GM23338 (cell line): ENCODE results near the gene TPPP3. TPM values are rescaled to one million over a fixed set of nuclear protein-coding genes. Genes with fewer than 3 reads are reported as not detected.

Experiments
- ATAC-seq: fragments of 200-7000 bp; cut with Tn5 transposase; 3 replicates; pipeline ENCODE4 v1.9.1; 2020
- DNase-seq: peaks from one replicate; pipeline ENCODE4 v3.0.0-alpha.2; 2015; ENCODE audit warnings: low spot score
- H2AFZ ChIP-seq: fragments of 200-600 bp; sonication (generic); 2 replicates; pipeline ENCODE4 v1.8.0; 2016; ENCODE audit warnings: antibody characterized with exemption, mild to moderate bottlenecking, moderate library complexity
- H3F3A ChIP-seq: fragments of 200-600 bp; sonication (generic); replicated peaks from 2 replicates; pipeline ENCODE4 v1.8.0; 2017; ENCODE audit warnings: antibody characterized with exemption, mixed run types, low read depth
- H3K27ac ChIP-seq: fragments of 200-600 bp; sonication (generic); 2 replicates; pipeline ENCODE4 v1.6.1; 2016; ENCODE audit warnings: low read depth
- H3K27me3 ChIP-seq: fragments of 200-600 bp; sonication (generic); 2 replicates; pipeline ENCODE4 v1.8.0; 2016; ENCODE audit warnings: mild to moderate bottlenecking, mixed run types, moderate library complexity; ENCODE audit not compliant: insufficient read depth
- H3K36me3 ChIP-seq: fragments of 200-600 bp; sonication (generic); 2 replicates; pipeline ENCODE4 v1.8.0; 2016; ENCODE audit warnings: mild to moderate bottlenecking; ENCODE audit not compliant: insufficient read depth
- H3K4me1 ChIP-seq: fragments of 200-600 bp; sonication (generic); 2 replicates; pipeline ENCODE4 v1.8.0; 2016; ENCODE audit warnings: mild to moderate bottlenecking, moderate library complexity; ENCODE audit not compliant: insufficient read depth
- H3K4me2 ChIP-seq: fragments of 200-600 bp; sonication (generic); 2 replicates; pipeline ENCODE4 v1.7.1; 2017; ENCODE audit warnings: mixed run types
- H3K4me3 ChIP-seq: fragments of 200-600 bp; sonication (generic); 2 replicates; pipeline ENCODE4 v1.6.1; 2016; ENCODE audit warnings: mixed run types
- H3K79me2 ChIP-seq: fragments of 200-600 bp; sonication (generic); replicated peaks from 2 replicates; pipeline ENCODE4 v1.8.0; 2017; ENCODE audit warnings: mild to moderate bottlenecking; ENCODE audit not compliant: insufficient read depth
- H3K9me2 ChIP-seq: fragments of 200-600 bp; sonication (generic); 2 replicates; pipeline ENCODE4 v1.8.0; 2017; ENCODE audit not compliant: insufficient read depth
- H4K20me1 ChIP-seq: fragments of 200-600 bp; sonication (generic); replicated peaks from 2 replicates; pipeline ENCODE4 v1.8.0; 2017; ENCODE audit warnings: mild to moderate bottlenecking; ENCODE audit not compliant: insufficient read depth
- H3K27ac Mint-ChIP-seq: 2 replicates; pipeline ENCODE4 v1.8.0; 2020; ENCODE audit warnings: inconsistent platforms, mild to moderate bottlenecking, moderate library complexity, mixed read lengths
- H3K27me3 Mint-ChIP-seq: 3 replicates; pipeline ENCODE4 v1.8.0; 2022; ENCODE audit warnings: low read depth, mild to moderate bottlenecking, moderate library complexity, mixed read lengths, inconsistent platforms; ENCODE audit not compliant: insufficient read depth, poor library complexity
- H3K36me3 Mint-ChIP-seq: 3 replicates; pipeline ENCODE4 v1.8.0; 2021; ENCODE audit warnings: low read depth, mild to moderate bottlenecking, inconsistent platforms, moderate library complexity, mixed read lengths
- H3K4me1 Mint-ChIP-seq: 3 replicates; pipeline ENCODE4 v1.8.0; 2020; ENCODE audit warnings: mild to moderate bottlenecking, inconsistent platforms, mixed read lengths
- H3K4me3 Mint-ChIP-seq: 3 replicates; pipeline ENCODE4 v1.8.0; 2021; ENCODE audit warnings: moderate library complexity, mild to moderate bottlenecking, inconsistent platforms, mixed read lengths
- H3K9me3 Mint-ChIP-seq: 3 replicates; pipeline ENCODE4 v1.8.0; 2020; ENCODE audit warnings: moderate library complexity, mild to moderate bottlenecking, inconsistent platforms, mixed read lengths
- CREB1 ChIP-seq: fragments of 250-450 bp; sonication (Bioruptor Pico); IDR thresholded peaks from 2 replicates; pipeline ENCODE4 v1.5.0; 2020; ENCODE audit warnings: low read depth, mild to moderate bottlenecking, moderate library complexity
- EZH2 ChIP-seq: fragments of 200-600 bp; sonication (generic); IDR thresholded peaks from one replicate; pipeline ENCODE4 v1.8.0; 2017; ENCODE audit warnings: antibody characterized with exemption, mild to moderate bottlenecking, low read depth; ENCODE audit not compliant: unreplicated experiment
- EZH2phosphoT487 ChIP-seq: fragments of 200-600 bp; sonication (generic); IDR thresholded peaks from one replicate; pipeline ENCODE4 v1.8.1; 2018; ENCODE audit warnings: antibody characterized with exemption; ENCODE audit not compliant: unreplicated experiment
- JUNB ChIP-seq: IDR thresholded peaks from one replicate; pipeline ENCODE4 v1.6.1; 2016; ENCODE audit warnings: antibody characterized with exemption; ENCODE audit not compliant: unreplicated experiment
- NANOG ChIP-seq: IDR thresholded peaks from 2 replicates; pipeline ENCODE4 v1.6.1; 2016; ENCODE audit warnings: antibody characterized with exemption, borderline replicate concordance
- POLR2AphosphoS5 ChIP-seq: IDR thresholded peaks from 2 replicates; pipeline ENCODE4 v1.6.1; 2016; ENCODE audit warnings: antibody characterized with exemption, low read depth
- STAT1 ChIP-seq: IDR thresholded peaks from one replicate; pipeline ENCODE4 v1.6.1; 2016; ENCODE audit warnings: antibody characterized with exemption; ENCODE audit not compliant: unreplicated experiment
- ZNF331 ChIP-seq: fragments of 250-450 bp; sonication (Bioruptor Pico); IDR thresholded peaks from 2 replicates; pipeline ENCODE4 v1.5.0; 2020; ENCODE audit warnings: low read depth, mild to moderate bottlenecking, moderate library complexity
- polyA plus RNA-seq: library from polyadenylated mRNA; unstranded; fragments of >200 nt; fragmentation: Nextera tagmentation; extraction: Ambion mirVana; gene quantifications from 2 replicates; pipeline ENCODE4 v1.2.1, GENCODE V29; 2016
- total RNA-seq: library from RNA; depleted of rRNA; stranded (reverse); fragments of >200 nt; shearing (Covaris generic); gene quantifications from 2 replicates; pipeline ENCODE4 v1.2.3, GENCODE V29; 2014
- TF ChIP-seq, protein P1 (sequence below), 2 experiments: fragments of 200-600 bp in 1 of 2; sonication (generic) in 1 of 2; conservative IDR thresholded peaks; 2 replicates each; pipeline versions ENCODE4 v1.5.1 to v1.6.1; 2016 to 2017; ENCODE audit warnings: antibody characterized with exemption in 2 of 2, low read depth in 2 of 2, mild to moderate bottlenecking in 2 of 2, moderate library complexity in 1 of 2
- TF ChIP-seq, protein P2 (sequence below): IDR thresholded peaks from 2 replicates; pipeline ENCODE4 v1.6.1; 2016; ENCODE audit warnings: antibody characterized with exemption
- TF ChIP-seq, protein P3 (sequence below): IDR thresholded peaks from one replicate; pipeline ENCODE4 v1.6.1; 2018; ENCODE audit warnings: antibody characterized with exemption; ENCODE audit not compliant: unreplicated experiment

The TPPP3 gene
- total and polyA plus RNA-seq, 2 experiments from 2014 or later, result 0.26 to 0.28 TPM

DNA sequence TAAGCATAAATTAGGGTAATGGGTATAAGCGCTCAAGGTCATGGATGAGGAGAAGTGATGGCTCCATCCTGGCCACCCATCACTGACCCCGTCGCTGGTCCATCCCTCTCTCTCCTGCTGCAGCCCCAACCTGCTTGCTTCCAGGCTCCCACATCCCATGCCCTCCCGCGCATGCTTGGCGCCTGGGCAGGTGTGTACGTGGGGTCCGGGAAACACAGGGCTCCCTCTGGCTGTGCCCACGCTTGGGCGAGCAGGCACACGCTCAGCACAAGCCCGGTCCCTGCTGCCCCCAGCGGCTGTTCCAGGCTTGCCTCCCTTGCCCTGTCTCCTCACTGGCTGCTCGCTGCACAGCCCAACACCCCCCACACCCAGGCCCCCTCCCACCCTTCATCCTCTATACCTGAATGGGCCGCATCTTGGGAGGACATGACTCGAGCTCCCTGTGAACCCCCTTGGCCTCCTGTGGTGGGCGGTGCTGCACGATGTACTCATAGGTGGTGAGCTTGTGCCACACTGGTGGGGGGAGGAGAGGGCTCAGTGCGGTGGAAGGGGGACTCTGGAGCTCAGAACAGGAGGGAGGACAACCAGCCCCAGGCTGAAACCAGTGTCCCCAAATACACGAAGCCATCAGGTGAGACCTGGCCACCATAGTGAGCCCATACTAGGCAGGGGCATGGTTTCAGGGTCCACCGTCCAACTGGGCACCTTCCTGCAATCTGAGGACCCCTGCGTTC, 4.7 kb upstream of the TPPP3 start:
- DNase-seq (no peak), ATAC-seq (no peak)
- H4K20me1 ChIP-seq, result no peaks in the 10 kb centered on the region
- no peaks in the 10 kb centered on the region for H3K9me3 Mint-ChIP-seq
- no peaks in the 10 kb centered on the region for H3K36me3 ChIP-seq
- H3K4me2 ChIP-seq, result no peak overlapping the region
- H3F3A ChIP-seq, result 0 out of 2 replicates have a peak, but pooled peaks cover 10% of the 10 kb centered on the region
- no peak overlapping the region for H3K27ac Mint-ChIP-seq
- H3K4me1 Mint-ChIP-seq, result peaks cover 21% of the 10 kb centered on the region
- no peak overlapping the region for H3K4me3 Mint-ChIP-seq
- peaks cover 29% of the 10 kb centered on the region for H3K4me1 ChIP-seq
- no peaks in the 10 kb centered on the region; the same call in 2 of the 3 replicates for H3K36me3 Mint-ChIP-seq
- peaks cover 41% of the 10 kb centered on the region for H3K27me3 Mint-ChIP-seq
- H3K27ac ChIP-seq, result no peak overlapping the region
- no peak overlapping the region for H2AFZ ChIP-seq
- no peak for TF ChIP-seq ZNF331
- TF ChIP-seq, protein P1, sequence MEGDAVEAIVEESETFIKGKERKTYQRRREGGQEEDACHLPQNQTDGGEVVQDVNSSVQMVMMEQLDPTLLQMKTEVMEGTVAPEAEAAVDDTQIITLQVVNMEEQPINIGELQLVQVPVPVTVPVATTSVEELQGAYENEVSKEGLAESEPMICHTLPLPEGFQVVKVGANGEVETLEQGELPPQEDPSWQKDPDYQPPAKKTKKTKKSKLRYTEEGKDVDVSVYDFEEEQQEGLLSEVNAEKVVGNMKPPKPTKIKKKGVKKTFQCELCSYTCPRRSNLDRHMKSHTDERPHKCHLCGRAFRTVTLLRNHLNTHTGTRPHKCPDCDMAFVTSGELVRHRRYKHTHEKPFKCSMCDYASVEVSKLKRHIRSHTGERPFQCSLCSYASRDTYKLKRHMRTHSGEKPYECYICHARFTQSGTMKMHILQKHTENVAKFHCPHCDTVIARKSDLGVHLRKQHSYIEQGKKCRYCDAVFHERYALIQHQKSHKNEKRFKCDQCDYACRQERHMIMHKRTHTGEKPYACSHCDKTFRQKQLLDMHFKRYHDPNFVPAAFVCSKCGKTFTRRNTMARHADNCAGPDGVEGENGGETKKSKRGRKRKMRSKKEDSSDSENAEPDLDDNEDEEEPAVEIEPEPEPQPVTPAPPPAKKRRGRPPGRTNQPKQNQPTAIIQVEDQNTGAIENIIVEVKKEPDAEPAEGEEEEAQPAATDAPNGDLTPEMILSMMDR (conservative IDR thresholded peaks at IDR 0.05; ENCODE audit: low read depth in 2 of 2), result peak in 1 of 2 experiments; percentile 29; a peak in 2 of 4 replicates
- no peaks in the 10 kb centered on the region for H3K9me2 ChIP-seq
- peaks cover 34% of the 10 kb centered on the region for H3K27me3 ChIP-seq
- H3K4me3 ChIP-seq, result no peak overlapping the region
- no peaks in the 10 kb centered on the region for H3K79me2 ChIP-seq

DNA sequence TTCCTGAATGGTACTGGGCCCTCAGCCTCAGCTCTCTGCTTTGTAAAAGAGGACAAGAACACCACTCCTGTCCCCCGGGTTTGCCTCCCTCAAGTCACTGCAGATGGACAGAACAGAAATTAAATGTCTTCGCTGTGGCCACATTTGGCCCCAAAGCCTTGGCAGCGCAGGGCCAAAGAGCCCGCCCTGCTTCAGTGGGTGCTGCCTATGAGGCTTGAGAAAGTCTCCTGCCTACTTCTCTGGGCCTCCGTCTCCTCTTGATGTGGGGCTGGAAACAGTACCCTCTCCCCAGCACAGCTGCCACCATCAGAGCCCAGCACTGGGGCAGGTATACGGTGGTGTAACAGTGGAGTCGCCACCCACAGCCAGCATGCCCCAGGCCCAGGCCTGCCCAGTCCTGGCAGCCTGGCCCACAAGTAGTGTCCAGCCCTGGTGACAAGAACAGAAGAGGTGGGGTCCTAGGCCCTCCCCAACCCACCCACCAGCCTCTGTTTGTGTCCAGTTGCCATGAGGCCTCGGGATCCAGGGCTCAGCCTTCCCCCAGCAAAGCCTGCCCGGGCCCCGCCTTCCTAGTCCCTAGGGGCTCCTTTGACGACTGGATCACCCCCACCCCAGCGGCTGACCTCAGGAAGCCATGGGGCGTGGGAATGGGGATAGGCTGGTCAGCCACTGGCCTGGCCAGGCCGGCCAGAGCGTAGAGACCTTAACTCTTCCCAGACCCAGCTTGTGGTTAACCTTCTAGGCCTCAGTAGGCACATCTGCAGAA, 3.9 kb upstream of the TPPP3 start:
- Histone ChIP-seq H4K20me1 (no peaks in the 10 kb centered on the region), H3K4me1 (peaks cover 34% of the 10 kb centered on the region), H2AFZ (0 out of 2 replicates have a peak overlapping the region, but pooled peaks have one; percentile 47), H3F3A (0 out of 2 replicates have a peak, but pooled peaks cover 10% of the 10 kb centered on the region), H3K27ac (no peak overlapping the region), H3K9me2 (no peaks in the 10 kb centered on the region), H3K36me3 (no peaks in the 10 kb centered on the region), H3K27me3 (peaks cover 39% of the 10 kb centered on the region), H3K4me2 (peak overlapping the region; percentile 83), H3K79me2 (no peaks in the 10 kb centered on the region), H3K4me3 (no peak overlapping the region)
- H3K27ac Mint-ChIP-seq, result no peak overlapping the region
- H3K4me3 Mint-ChIP-seq, result no peak overlapping the region; the same call in 2 of the 3 replicates
- DNase-seq (no peak), ATAC-seq (no peak)
- H3K36me3 Mint-ChIP-seq, result no peaks in the 10 kb centered on the region
- peaks cover 21% of the 10 kb centered on the region for H3K4me1 Mint-ChIP-seq
- peaks cover 49% of the 10 kb centered on the region for H3K27me3 Mint-ChIP-seq
- no peaks in the 10 kb centered on the region for H3K9me3 Mint-ChIP-seq
- TF ChIP-seq, protein P2, sequence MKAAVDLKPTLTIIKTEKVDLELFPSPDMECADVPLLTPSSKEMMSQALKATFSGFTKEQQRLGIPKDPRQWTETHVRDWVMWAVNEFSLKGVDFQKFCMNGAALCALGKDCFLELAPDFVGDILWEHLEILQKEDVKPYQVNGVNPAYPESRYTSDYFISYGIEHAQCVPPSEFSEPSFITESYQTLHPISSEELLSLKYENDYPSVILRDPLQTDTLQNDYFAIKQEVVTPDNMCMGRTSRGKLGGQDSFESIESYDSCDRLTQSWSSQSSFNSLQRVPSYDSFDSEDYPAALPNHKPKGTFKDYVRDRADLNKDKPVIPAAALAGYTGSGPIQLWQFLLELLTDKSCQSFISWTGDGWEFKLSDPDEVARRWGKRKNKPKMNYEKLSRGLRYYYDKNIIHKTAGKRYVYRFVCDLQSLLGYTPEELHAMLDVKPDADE, result no peak
- no peak for TF ChIP-seq STAT1
- no peak for TF ChIP-seq EZH2
- TF ChIP-seq, protein P3, sequence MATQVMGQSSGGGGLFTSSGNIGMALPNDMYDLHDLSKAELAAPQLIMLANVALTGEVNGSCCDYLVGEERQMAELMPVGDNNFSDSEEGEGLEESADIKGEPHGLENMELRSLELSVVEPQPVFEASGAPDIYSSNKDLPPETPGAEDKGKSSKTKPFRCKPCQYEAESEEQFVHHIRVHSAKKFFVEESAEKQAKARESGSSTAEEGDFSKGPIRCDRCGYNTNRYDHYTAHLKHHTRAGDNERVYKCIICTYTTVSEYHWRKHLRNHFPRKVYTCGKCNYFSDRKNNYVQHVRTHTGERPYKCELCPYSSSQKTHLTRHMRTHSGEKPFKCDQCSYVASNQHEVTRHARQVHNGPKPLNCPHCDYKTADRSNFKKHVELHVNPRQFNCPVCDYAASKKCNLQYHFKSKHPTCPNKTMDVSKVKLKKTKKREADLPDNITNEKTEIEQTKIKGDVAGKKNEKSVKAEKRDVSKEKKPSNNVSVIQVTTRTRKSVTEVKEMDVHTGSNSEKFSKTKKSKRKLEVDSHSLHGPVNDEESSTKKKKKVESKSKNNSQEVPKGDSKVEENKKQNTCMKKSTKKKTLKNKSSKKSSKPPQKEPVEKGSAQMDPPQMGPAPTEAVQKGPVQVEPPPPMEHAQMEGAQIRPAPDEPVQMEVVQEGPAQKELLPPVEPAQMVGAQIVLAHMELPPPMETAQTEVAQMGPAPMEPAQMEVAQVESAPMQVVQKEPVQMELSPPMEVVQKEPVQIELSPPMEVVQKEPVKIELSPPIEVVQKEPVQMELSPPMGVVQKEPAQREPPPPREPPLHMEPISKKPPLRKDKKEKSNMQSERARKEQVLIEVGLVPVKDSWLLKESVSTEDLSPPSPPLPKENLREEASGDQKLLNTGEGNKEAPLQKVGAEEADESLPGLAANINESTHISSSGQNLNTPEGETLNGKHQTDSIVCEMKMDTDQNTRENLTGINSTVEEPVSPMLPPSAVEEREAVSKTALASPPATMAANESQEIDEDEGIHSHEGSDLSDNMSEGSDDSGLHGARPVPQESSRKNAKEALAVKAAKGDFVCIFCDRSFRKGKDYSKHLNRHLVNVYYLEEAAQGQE, result no peak
- TF ChIP-seq POLR2AphosphoS5, result no peak
- TF ChIP-seq, protein P1 (conservative IDR thresholded peaks at IDR 0.05; ENCODE audit: low read depth in 2 of 2), result no peak
- no peak for TF ChIP-seq JUNB
- TF ChIP-seq ZNF331, result no peak
- TF ChIP-seq NANOG, result no peak
- no peak for TF ChIP-seq CREB1 (CRISPR knock-in tag)
- no peak for TF ChIP-seq EZH2phosphoT487
